Measurements from ENCODE around the gene STX16. TPM values are rescaled to one million over a fixed set of nuclear protein-coding genes. Genes with fewer than 3 reads are reported as not detected.

Gene STX16
- total and polyA plus RNA-seq, 7 donors = 14.6 to 126 (median 43.8) TPM

DNA sequence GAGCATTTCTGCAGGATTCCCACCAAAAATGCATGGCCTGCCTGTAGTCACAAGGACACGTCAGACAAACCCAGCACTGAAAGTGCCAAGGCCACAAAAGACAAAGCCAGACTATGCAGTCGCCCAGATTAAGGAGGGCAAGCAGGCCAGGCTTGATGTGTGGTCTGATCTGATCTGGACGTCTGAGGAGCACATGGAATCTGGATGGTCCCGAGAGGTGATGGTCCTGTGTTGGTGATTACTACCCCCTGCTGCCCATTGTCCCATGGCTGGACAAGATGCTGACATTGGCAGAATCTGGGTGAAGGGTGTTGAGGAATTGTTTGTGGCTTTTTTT lies 58.6 kb downstream of the STX16 start:
- H3K4me1 ChIP-seq = no peaks in the 10 kb centered on the region
- no peak overlapping the region for H3K27ac ChIP-seq
- TF ChIP-seq CTCF (IDR thresholded peaks at IDR 0.05) = no peak
- no peak for TF ChIP-seq EP300 (IDR thresholded peaks at IDR 0.05)
- TF ChIP-seq POLR2AphosphoS5 (IDR thresholded peaks at IDR 0.05) = no peak
- TF ChIP-seq POLR2A (IDR thresholded peaks at IDR 0.05) = no peak
- intact Hi-C loops (cut with DNase I) = no loop called here
- H3K36me3 ChIP-seq = peaks cover 0 to 42% (median 7%) of the 10 kb centered on the region in 4 donors
- DNase-seq = peak; percentile 37
- H3K4me3 ChIP-seq = no peak overlapping the region
- no peaks in the 10 kb centered on the region for H3K9me3 ChIP-seq
- WGBS, 2 donors = 87 to 92% methylated on average over 4 of the region's 4 CpGs
- no peaks in the 10 kb centered on the region for H3K27me3 ChIP-seq

- intact Hi-C loops (cut with DNase I) = no loop called here
- Histone ChIP-seq H3K27ac (no peak overlapping the region), H3K27me3 (no peaks in the 10 kb centered on the region), H3K9me3 (no peaks in the 10 kb centered on the region), H3K36me3 (peaks cover 0 to 32% (median 0%) of the 10 kb centered on the region in 4 donors), H3K4me1 (no peaks in the 10 kb centered on the region), H3K4me3 (no peak overlapping the region)
- TF ChIP-seq POLR2A (IDR thresholded peaks at IDR 0.05) (no peak), CTCF (IDR thresholded peaks at IDR 0.05) (no peak)
- 90 to 91% methylated on average over 16 to 17 of the region's 17 CpGs for WGBS, 2 donors
- peak; percentile 53 for DNase-seq
Measured at GRCh38 chr20:58710481-58711265, 59.6 kb downstream of the STX16 start.

DNA sequence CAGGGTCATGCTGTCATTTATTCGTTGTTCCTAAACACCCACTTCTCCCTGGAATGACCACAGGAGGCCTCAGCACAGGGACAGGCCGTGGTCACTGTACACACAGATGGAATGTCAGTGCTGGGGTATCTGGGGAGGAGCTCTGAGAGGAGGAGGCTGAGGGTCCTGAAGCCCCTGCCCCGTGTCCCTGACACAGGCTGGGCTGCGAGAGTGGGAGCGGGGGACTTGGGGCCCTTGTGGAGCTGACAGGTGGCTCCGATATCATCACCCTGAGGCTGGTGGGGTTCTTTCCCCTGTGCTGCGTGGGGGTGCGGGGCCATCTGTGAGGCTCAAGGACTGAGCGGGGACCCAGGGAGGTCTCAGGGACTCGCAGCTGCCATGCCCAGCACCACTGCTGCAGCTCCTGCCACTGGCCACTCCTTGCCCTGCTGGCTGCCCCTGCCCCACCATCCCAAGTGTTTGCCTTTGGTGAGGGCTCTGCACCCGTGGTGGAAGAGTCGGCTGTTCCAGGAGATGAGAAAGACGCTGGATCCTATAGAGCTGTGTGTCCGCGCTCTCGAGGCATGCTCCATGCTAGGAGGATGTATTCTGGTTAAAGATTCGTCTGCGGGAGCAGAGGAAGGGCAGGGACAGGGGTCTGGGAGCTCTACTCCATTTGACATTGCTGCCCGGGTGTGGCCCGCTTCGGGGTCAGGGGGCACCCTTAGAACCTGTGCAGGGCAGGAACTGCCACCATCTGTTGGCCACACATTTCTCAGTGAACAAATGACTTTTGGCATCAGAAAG lies 60.4 kb downstream of the STX16 start:
- TF ChIP-seq POLR2A (IDR thresholded peaks at IDR 0.05) (no peak), EP300 (IDR thresholded peaks at IDR 0.05) (no peak), POLR2AphosphoS5 (IDR thresholded peaks at IDR 0.05) (no peak), CTCF (IDR thresholded peaks at IDR 0.05) (no peak)
- Histone ChIP-seq H3K4me1 (no peaks in the 10 kb centered on the region), H3K27me3 (no peaks in the 10 kb centered on the region), H3K36me3 (peaks cover 0 to 28% (median 0%) of the 10 kb centered on the region in 4 donors), H3K27ac (no peak overlapping the region), H3K4me3 (no peak overlapping the region), H3K9me3 (no peaks in the 10 kb centered on the region)
- intact Hi-C loops (cut with DNase I) = no loop called here
- 93 to 95% methylated on average over 21 of the region's 21 CpGs for WGBS, 2 donors
- peak; percentile 55 for DNase-seq

DNA sequence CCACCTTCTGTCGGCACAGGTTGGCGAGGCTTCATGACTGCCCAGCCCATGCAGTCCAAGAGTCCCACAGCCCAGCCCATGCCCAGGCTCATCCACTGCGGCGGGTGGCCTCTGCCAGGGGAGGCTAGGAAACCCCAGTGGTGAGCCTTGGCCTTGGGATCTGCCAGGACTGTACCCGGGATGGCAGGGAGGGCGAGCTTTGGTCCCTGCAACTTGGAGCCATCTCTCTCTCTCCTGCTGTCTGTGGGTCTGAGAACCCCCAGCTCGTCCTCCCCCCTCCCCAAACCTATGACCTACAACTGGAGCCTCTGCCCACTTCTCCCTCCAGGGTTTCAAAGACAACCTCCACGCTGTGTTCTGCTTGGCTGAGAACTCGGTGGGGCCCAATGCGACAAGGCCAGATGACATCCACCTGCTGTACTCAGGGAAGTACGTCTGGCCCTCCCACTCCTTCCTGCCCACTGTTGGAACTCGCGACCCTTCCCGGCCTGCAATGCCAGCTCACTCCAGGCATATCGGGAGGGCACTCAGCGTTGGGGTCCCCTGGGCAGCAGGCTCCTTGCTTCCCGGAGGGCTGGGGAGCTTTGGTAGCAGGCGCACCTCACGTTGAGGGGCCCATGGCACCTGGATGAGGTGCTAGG lies 61.2 kb downstream of the STX16 start:
- intact Hi-C loops (cut with DNase I) = no loop called here
- TF ChIP-seq POLR2AphosphoS5 (IDR thresholded peaks at IDR 0.05) (no peak), POLR2A (IDR thresholded peaks at IDR 0.05) (no peak), CTCF (IDR thresholded peaks at IDR 0.05) (no peak), EP300 (IDR thresholded peaks at IDR 0.05) (no peak)
- H3K4me1 ChIP-seq = no peaks in the 10 kb centered on the region
- peaks cover 0 to 20% (median 0%) of the 10 kb centered on the region in 4 donors for H3K36me3 ChIP-seq
- peak; percentile 47 for DNase-seq
- H3K27ac ChIP-seq = no peak overlapping the region
- no peaks in the 10 kb centered on the region for H3K9me3 ChIP-seq
- H3K27me3 ChIP-seq = no peaks in the 10 kb centered on the region
- WGBS, 2 donors = 84 to 90% methylated on average over 19 of the region's 19 CpGs
- no peak overlapping the region for H3K4me3 ChIP-seq

Measured in sigmoid colon (tissue), 7 donors.